ENCODE data around the gene STK25.

DNA sequence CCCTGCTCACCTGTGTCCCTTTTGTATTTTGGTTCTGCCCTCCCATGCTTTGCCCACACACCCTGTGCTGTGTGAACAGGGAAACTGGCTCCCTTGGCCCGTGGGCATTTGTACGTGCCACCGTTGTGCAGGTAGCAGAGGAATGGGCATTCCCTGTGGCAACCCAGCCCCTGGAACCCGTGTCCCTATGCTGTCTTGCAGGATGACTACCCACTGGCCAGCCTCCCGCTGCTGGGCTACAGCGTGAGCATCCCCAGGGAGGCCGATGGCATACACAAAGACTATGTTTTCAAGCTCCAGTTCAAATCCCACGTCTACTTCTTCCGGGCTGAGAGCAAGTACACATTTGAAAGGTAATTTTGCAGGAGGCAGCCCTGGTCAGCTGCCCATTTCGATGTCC lies 15.3 kb downstream of the STK25 start:
- TF ChIP-seq, protein P1, sequence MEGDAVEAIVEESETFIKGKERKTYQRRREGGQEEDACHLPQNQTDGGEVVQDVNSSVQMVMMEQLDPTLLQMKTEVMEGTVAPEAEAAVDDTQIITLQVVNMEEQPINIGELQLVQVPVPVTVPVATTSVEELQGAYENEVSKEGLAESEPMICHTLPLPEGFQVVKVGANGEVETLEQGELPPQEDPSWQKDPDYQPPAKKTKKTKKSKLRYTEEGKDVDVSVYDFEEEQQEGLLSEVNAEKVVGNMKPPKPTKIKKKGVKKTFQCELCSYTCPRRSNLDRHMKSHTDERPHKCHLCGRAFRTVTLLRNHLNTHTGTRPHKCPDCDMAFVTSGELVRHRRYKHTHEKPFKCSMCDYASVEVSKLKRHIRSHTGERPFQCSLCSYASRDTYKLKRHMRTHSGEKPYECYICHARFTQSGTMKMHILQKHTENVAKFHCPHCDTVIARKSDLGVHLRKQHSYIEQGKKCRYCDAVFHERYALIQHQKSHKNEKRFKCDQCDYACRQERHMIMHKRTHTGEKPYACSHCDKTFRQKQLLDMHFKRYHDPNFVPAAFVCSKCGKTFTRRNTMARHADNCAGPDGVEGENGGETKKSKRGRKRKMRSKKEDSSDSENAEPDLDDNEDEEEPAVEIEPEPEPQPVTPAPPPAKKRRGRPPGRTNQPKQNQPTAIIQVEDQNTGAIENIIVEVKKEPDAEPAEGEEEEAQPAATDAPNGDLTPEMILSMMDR (conservative IDR thresholded peaks at IDR 0.05) = no peak
- no peak for TF ChIP-seq ZFX (IDR thresholded peaks at IDR 0.05)

Data from C4-2B (cell line).